HG02981 (cell line): ENCODE results near the gene RCAN2.

ENCODE experiments used
- ATAC-seq: cut with Tn5 transposase; IDR thresholded peaks from one replicate; pipeline ENCODE4 v1.9.1; 2021; ENCODE audit warnings: mild to moderate bottlenecking, moderate library complexity; ENCODE audit not compliant: unreplicated experiment

The RCAN2 gene

GRCh38 chr6:46293641-46294316 lies 197.5 kb downstream of the RCAN2 start:
- peak; percentile 85 for ATAC-seq

GRCh38 chr6:46291880-46292279 lies 199.4 kb downstream of the RCAN2 start:
- no peak for ATAC-seq

GRCh38 chr6:46291275-46291633 lies 200.0 kb downstream of the RCAN2 start:
- no peak for ATAC-seq

GRCh38 chr6:46290421-46291274 lies 200.6 kb downstream of the RCAN2 start:
- ATAC-seq = no peak

GRCh38 chr6:46289898-46290297 lies 201.4 kb downstream of the RCAN2 start:
- no peak for ATAC-seq

- ATAC-seq = no peak
Measured at GRCh38 chr6:46288835-46289234, 202.4 kb downstream of the RCAN2 start.

- no peak for ATAC-seq
Measured at GRCh38 chr6:46287681-46288080, 203.6 kb downstream of the RCAN2 start.

GRCh38 chr6:46287043-46287442 lies 204.2 kb downstream of the RCAN2 start:
- no peak for ATAC-seq

- ATAC-seq = no peak
Measured at GRCh38 chr6:46284475-46284874, 206.8 kb downstream of the RCAN2 start.

GRCh38 chr6:46281110-46281509 lies 210.1 kb downstream of the RCAN2 start:
- no peak for ATAC-seq

- no peak for ATAC-seq
Measured at GRCh38 chr6:46279874-46280273, 211.4 kb downstream of the RCAN2 start.

GRCh38 chr6:46276576-46277142 lies 214.6 kb downstream of the RCAN2 start:
- ATAC-seq = no peak

GRCh38 chr6:46274502-46274901 lies 216.7 kb downstream of the RCAN2 start:
- ATAC-seq = no peak

GRCh38 chr6:46273911-46274310 lies 217.3 kb downstream of the RCAN2 start:
- no peak for ATAC-seq

GRCh38 chr6:46271728-46272127 lies 219.5 kb downstream of the RCAN2 start:
- no peak for ATAC-seq

- no peak for ATAC-seq
Measured at GRCh38 chr6:46271107-46271506, 220.1 kb downstream of the RCAN2 start.

GRCh38 chr6:46270336-46270735 lies 220.9 kb downstream of the RCAN2 start:
- no peak for ATAC-seq

- no peak for ATAC-seq
Measured at GRCh38 chr6:46269447-46270229, 221.6 kb downstream of the RCAN2 start.

GRCh38 chr6:46267515-46267914 lies 223.7 kb downstream of the RCAN2 start:
- ATAC-seq = no peak

- ATAC-seq = no peak
Measured at GRCh38 chr6:46265373-46265772, 225.9 kb downstream of the RCAN2 start.

- no peak for ATAC-seq
Measured at GRCh38 chr6:46263707-46264086, 227.6 kb downstream of the RCAN2 start.
